HG03095 (cell line): ENCODE results near the gene LMO7.
"Not testable (repeated sequence)": the region's sequence is repeated elsewhere in the genome, so short reads cannot be mapped to it uniquely, and the experiment has no call there.

Experiments used
- ATAC-seq: cut with Tn5 transposase; IDR thresholded peaks from one replicate; pipeline ENCODE4 v1.9.1; 2021; ENCODE audit warnings: moderate library complexity; ENCODE audit not compliant: unreplicated experiment

Gene LMO7

GRCh38 chr13:75645141-75645540 is 9.0 kb downstream of the LMO7 start:
- ATAC-seq: no peak

GRCh38 chr13:75647126-75647784 is 11.1 kb downstream of the LMO7 start:
- peak; percentile 80 for ATAC-seq

- ATAC-seq: no peak
Observed at GRCh38 chr13:75648446-75648845, 12.3 kb downstream of the LMO7 start.

GRCh38 chr13:75651013-75651412 is 14.9 kb downstream of the LMO7 start:
- no peak for ATAC-seq

- no peak for ATAC-seq
Observed at GRCh38 chr13:75652726-75653125, 16.6 kb downstream of the LMO7 start.

- no peak for ATAC-seq
Observed at GRCh38 chr13:75656425-75656989, 20.4 kb downstream of the LMO7 start.

- no peak for ATAC-seq
Observed at GRCh38 chr13:75657111-75657510, 21.0 kb downstream of the LMO7 start.

- ATAC-seq: no peak
Observed at GRCh38 chr13:75660694-75661093, 24.6 kb downstream of the LMO7 start.

GRCh38 chr13:75661443-75661842 is 25.3 kb downstream of the LMO7 start:
- ATAC-seq: no peak

GRCh38 chr13:75666646-75667351 is 30.7 kb downstream of the LMO7 start:
- no peak for ATAC-seq

- no peak for ATAC-seq
Observed at GRCh38 chr13:75669706-75670105, 33.6 kb downstream of the LMO7 start.

GRCh38 chr13:75670496-75670895 is 34.4 kb downstream of the LMO7 start:
- ATAC-seq: no peak

GRCh38 chr13:75675421-75675820 is 39.3 kb downstream of the LMO7 start:
- ATAC-seq: no peak

- ATAC-seq: no peak
Observed at GRCh38 chr13:75679459-75679858, 43.3 kb downstream of the LMO7 start.

- not testable (repeated sequence) for ATAC-seq
Observed at GRCh38 chr13:75680251-75680650, 44.1 kb downstream of the LMO7 start.

GRCh38 chr13:75682326-75682725 is 46.2 kb downstream of the LMO7 start:
- no peak for ATAC-seq

GRCh38 chr13:75685239-75685697 is 49.1 kb downstream of the LMO7 start:
- no peak for ATAC-seq

- no peak for ATAC-seq
Observed at GRCh38 chr13:75687150-75687763, 51.1 kb downstream of the LMO7 start.

- ATAC-seq: no peak
Observed at GRCh38 chr13:75689686-75690085, 53.6 kb downstream of the LMO7 start.

GRCh38 chr13:75690607-75691006 is 54.5 kb downstream of the LMO7 start:
- ATAC-seq: no peak

GRCh38 chr13:75691183-75691582 is 55.1 kb downstream of the LMO7 start:
- ATAC-seq: no peak

- no peak for ATAC-seq
Observed at GRCh38 chr13:75693227-75693626, 57.1 kb downstream of the LMO7 start.
